Loucy (cell line): Measurements from ENCODE around the gene MEPCE.

Experiments
- H2AFZ ChIP-seq: fragments of 200-600 bp; sonication (generic); 2 replicates; pipeline ENCODE4 v1.6.0; 2016; ENCODE audit warnings: antibody characterized with exemption, mild to moderate bottlenecking, low read length, moderate library complexity
- H3F3A ChIP-seq: fragments of 200-600 bp; 2 replicates; pipeline ENCODE4 v1.6.0; 2016; ENCODE audit warnings: antibody characterized with exemption, low read depth, mild to moderate bottlenecking
- H3K27me3 ChIP-seq: fragments of 200-600 bp; sonication (generic); 2 replicates; pipeline ENCODE4 v1.6.1; 2014; ENCODE audit warnings: low read length, mild to moderate bottlenecking; ENCODE audit not compliant: insufficient read depth, poor library complexity, severe bottlenecking
- H3K36me3 ChIP-seq: fragments of 200-600 bp; sonication (generic); 2 replicates; pipeline ENCODE4 v1.6.1; 2016; ENCODE audit warnings: low read length; ENCODE audit not compliant: insufficient read depth
- H3K4me1 ChIP-seq: fragments of 200-600 bp; sonication (generic); 2 replicates; pipeline ENCODE4 v1.5.1; 2014; ENCODE audit warnings: low read length, mild to moderate bottlenecking; ENCODE audit not compliant: insufficient read depth, poor library complexity, severe bottlenecking
- H3K4me2 ChIP-seq: fragments of 200-600 bp; sonication (generic); 2 replicates; pipeline ENCODE4 v1.6.0; 2014; ENCODE audit warnings: antibody characterized with exemption, low read length, low read depth, mild to moderate bottlenecking; ENCODE audit not compliant: poor library complexity, severe bottlenecking
- H3K4me3 ChIP-seq: fragments of 200-600 bp; sonication (generic); 2 replicates; pipeline ENCODE4 v1.5.1; 2014; ENCODE audit warnings: low read length, mild to moderate bottlenecking, mixed read lengths; ENCODE audit not compliant: poor library complexity, severe bottlenecking
- H3K79me2 ChIP-seq: fragments of 200-600 bp; sonication (generic); 2 replicates; pipeline ENCODE4 v1.6.1; 2014; ENCODE audit warnings: low read length; ENCODE audit not compliant: insufficient read depth
- H3K9ac ChIP-seq: fragments of 200-600 bp; sonication (generic); 2 replicates; pipeline ENCODE4 v1.6.0; 2014; ENCODE audit warnings: mild to moderate bottlenecking, low read depth, low read length, moderate library complexity; ENCODE audit not compliant: poor library complexity, severe bottlenecking
- H3K9me2 ChIP-seq: fragments of 200-600 bp; sonication (generic); replicated peaks from 2 replicates; pipeline ENCODE4 v1.6.1; 2016; ENCODE audit warnings: low read depth, low read length, mixed read lengths
- H3K9me3 ChIP-seq: fragments of 200-600 bp; sonication (generic); 2 replicates; pipeline ENCODE4 v1.6.1; 2014; ENCODE audit warnings: mild to moderate bottlenecking, antibody characterized with exemption, low read length, low read depth; ENCODE audit not compliant: insufficient read depth
- H4K20me1 ChIP-seq: fragments of 200-600 bp; sonication (generic); 2 replicates; pipeline ENCODE4 v1.6.0; 2014; ENCODE audit warnings: antibody characterized with exemption, low read length, mild to moderate bottlenecking; ENCODE audit not compliant: insufficient read depth, poor library complexity, severe bottlenecking
- EZH2phosphoT487 ChIP-seq: fragments of 200-600 bp; IDR thresholded peaks from 2 replicates; pipeline ENCODE4 v1.6.1; 2018; ENCODE audit warnings: antibody characterized with exemption, mild to moderate bottlenecking, moderate library complexity, borderline replicate concordance
- TF ChIP-seq, protein P1 (sequence below): fragments of 200-600 bp; sonication (generic); conservative IDR thresholded peaks from 2 replicates; pipeline ENCODE4 v1.5.1; 2014; ENCODE audit warnings: mild to moderate bottlenecking, antibody characterized with exemption, low read length

The MEPCE gene

DNA sequence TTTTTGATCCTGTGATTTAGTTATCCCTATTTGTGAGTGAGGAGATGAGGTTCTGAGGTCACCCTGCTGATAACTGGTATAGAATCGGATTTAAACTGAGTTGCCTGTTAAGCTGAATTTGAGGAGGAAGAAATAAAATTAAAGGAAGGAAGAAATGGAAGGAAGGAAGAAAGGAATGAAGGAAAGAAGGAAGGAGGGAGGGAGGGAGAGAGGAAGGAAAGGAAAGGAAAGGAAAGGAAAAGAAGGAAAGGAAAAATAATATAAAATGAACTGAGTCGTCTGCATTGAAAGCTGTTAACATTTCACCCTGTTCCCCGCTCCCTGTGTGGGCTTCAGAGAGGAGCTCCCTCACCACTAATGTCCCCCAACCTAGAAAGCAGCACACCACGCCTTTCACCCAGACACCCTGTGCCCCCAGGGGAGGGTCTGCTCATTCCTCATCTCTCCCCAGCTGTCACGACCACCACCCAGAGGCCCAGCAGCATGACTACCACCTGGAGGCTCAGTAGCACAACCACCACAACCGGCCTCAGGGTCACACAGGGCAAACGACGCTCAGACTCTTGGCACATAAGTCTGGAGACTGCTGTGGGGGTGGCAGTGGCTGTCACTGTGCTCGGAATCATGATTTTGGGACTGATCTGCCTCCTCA, 40.1 kb upstream of the MEPCE start:
- Histone ChIP-seq H3K9me2 (no peaks in the 10 kb centered on the region), H4K20me1 (no peaks in the 10 kb centered on the region), H3F3A (no peaks in the 10 kb centered on the region), H3K36me3 (no peaks in the 10 kb centered on the region), H3K27me3 (no peaks in the 10 kb centered on the region), H2AFZ (no peak overlapping the region), H3K9me3 (no peaks in the 10 kb centered on the region), H3K4me2 (no peak overlapping the region), H3K4me3 (no peak overlapping the region), H3K79me2 (no peaks in the 10 kb centered on the region), H3K9ac (no peak overlapping the region), H3K4me1 (no peaks in the 10 kb centered on the region)
- no peak for TF ChIP-seq EZH2phosphoT487
- TF ChIP-seq, protein P1, sequence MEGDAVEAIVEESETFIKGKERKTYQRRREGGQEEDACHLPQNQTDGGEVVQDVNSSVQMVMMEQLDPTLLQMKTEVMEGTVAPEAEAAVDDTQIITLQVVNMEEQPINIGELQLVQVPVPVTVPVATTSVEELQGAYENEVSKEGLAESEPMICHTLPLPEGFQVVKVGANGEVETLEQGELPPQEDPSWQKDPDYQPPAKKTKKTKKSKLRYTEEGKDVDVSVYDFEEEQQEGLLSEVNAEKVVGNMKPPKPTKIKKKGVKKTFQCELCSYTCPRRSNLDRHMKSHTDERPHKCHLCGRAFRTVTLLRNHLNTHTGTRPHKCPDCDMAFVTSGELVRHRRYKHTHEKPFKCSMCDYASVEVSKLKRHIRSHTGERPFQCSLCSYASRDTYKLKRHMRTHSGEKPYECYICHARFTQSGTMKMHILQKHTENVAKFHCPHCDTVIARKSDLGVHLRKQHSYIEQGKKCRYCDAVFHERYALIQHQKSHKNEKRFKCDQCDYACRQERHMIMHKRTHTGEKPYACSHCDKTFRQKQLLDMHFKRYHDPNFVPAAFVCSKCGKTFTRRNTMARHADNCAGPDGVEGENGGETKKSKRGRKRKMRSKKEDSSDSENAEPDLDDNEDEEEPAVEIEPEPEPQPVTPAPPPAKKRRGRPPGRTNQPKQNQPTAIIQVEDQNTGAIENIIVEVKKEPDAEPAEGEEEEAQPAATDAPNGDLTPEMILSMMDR = no peak

DNA sequence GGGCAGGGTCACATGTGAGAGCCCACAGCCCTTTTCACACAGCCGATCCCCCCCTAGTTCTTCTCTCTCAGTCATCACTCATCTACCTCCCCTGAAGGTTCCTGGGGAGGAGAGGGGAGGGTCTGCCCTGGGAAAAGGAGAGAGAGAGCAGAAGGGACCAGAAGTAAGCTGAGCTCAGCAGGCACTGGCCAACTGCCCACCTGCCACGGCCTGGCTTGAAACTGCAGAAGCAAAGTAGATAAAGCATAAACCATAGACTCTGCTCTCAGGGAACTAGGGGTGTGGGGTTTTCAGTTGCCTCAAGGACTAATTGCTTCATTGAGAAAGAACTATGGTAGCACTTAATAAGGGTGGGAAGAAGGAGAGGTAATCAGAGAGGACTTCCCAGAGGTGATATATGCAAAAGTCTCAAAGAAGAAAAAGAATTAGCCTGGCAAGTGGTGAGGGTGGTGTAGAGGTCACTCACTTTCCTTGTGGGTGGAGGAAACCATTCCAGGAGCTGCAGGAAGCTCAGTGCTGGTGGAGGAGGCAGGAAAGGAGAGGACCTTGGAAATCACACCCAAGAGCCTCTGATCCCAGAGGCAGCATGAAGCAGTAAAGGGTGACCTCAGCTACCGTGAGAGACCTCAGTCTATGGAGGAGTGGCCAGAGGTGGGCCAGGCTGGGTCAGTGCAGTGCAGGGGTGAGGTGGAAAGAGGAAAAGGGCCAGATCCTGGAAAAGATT, 39.2 kb upstream of the MEPCE start:
- Histone ChIP-seq H3K27me3 (no peaks in the 10 kb centered on the region), H3K4me2 (no peak overlapping the region), H3K9me2 (no peaks in the 10 kb centered on the region), H2AFZ (no peak overlapping the region), H3K9me3 (no peaks in the 10 kb centered on the region), H3K36me3 (no peaks in the 10 kb centered on the region), H3K4me1 (no peaks in the 10 kb centered on the region), H3K4me3 (no peak overlapping the region), H3F3A (no peaks in the 10 kb centered on the region), H3K79me2 (no peaks in the 10 kb centered on the region), H4K20me1 (no peaks in the 10 kb centered on the region), H3K9ac (no peak overlapping the region)
- TF ChIP-seq, protein P1 = no peak
- TF ChIP-seq EZH2phosphoT487 = no peak

GRCh38 chr7:100393233-100393905, 36.3 kb upstream of the MEPCE start:
- no peaks in the 10 kb centered on the region for H3K27me3 ChIP-seq
- H3K36me3 ChIP-seq = no peaks in the 10 kb centered on the region
- H4K20me1 ChIP-seq = no peaks in the 10 kb centered on the region
- H3K4me3 ChIP-seq = no peak overlapping the region
- TF ChIP-seq EZH2phosphoT487 = no peak
- TF ChIP-seq, protein P1 = no peak
- H3K79me2 ChIP-seq = no peaks in the 10 kb centered on the region
- no peak overlapping the region for H2AFZ ChIP-seq
- no peaks in the 10 kb centered on the region for H3F3A ChIP-seq
- H3K9ac ChIP-seq = no peak overlapping the region
- no peak overlapping the region for H3K4me2 ChIP-seq
- no peaks in the 10 kb centered on the region for H3K9me2 ChIP-seq
- no peaks in the 10 kb centered on the region for H3K9me3 ChIP-seq
- no peaks in the 10 kb centered on the region for H3K4me1 ChIP-seq
